IMR-90 (cell line): ENCODE measurements around the gene HOXB1. TPM values are rescaled to one million over a fixed set of nuclear protein-coding genes. Genes with fewer than 3 reads are reported as not detected.

Source experiments
- ATAC-seq: fragments of 200-7000 bp; cut with Tn5 transposase; 2 replicates; pipeline ENCODE4 v1.9.1; 2020; ENCODE audit warnings: low read depth, mild to moderate bottlenecking, moderate library complexity
- BruUV-seq: library from RNA; stranded (reverse); fragments of 400-500 nt; replicated peaks from 2 replicates; lab custom pipeline; 2021; lab: Mats Ljungman, UMichigan
- CTCF ChIA-PET: fragments of 300-600 bp; formaldehyde crosslinking; extraction: SDS; loops from one replicate; lab custom pipeline; 2021; ENCODE audit warnings: antibody characterized with exemption; lab: Yijun Ruan, JAX
- POLR2A ChIA-PET: fragments of 300-600 bp; sonication (Branson Sonifier 250); formaldehyde crosslinking; loops from one replicate; lab custom pipeline; 2022; ENCODE audit warnings: antibody characterized with exemption; ENCODE audit not compliant: unreplicated experiment; lab: Charles Lee
- DNase-seq: peaks from one replicate; pipeline ENCODE4 v3.0.0; 2013
- H2AFZ ChIP-seq: replicated peaks from 2 replicates; pipeline ENCODE3; 2013; ENCODE audit warnings: low read length, mild to moderate bottlenecking; ENCODE audit not compliant: poor library complexity
- H2AK5ac ChIP-seq: 2 replicates; pipeline ENCODE4 v1.6.1; 2013; ENCODE audit warnings: low read depth, low read length, inconsistent platforms
- H2AK9ac ChIP-seq: replicated peaks from 2 replicates; pipeline ENCODE3; 2013; ENCODE audit warnings: mild to moderate bottlenecking, low read depth, low read length, moderate library complexity; ENCODE audit not compliant: poor library complexity
- H2BK120ac ChIP-seq: 2 replicates; pipeline ENCODE4 v1.6.1; 2013; ENCODE audit warnings: low read depth, low read length, inconsistent platforms
- H2BK15ac ChIP-seq: 3 replicates; pipeline ENCODE4 v1.6.1; 2013; ENCODE audit warnings: low read depth, low read length, inconsistent platforms
- H2BK20ac ChIP-seq: 2 replicates; pipeline ENCODE4 v1.6.1; 2013; ENCODE audit warnings: low read depth, mild to moderate bottlenecking, inconsistent platforms, low read length, moderate library complexity
- H2BK5ac ChIP-seq: 2 replicates; pipeline ENCODE4 v1.6.1; 2013; ENCODE audit warnings: mild to moderate bottlenecking, low read depth, low read length, inconsistent platforms; ENCODE audit not compliant: poor library complexity, severe bottlenecking
- H3K14ac ChIP-seq: replicated peaks from 2 replicates; pipeline ENCODE4 v1.6.1; 2013; ENCODE audit warnings: low read depth, low read length, inconsistent platforms
- H3K18ac ChIP-seq: 2 replicates; pipeline ENCODE4 v1.6.1; 2013; ENCODE audit warnings: low read depth, low read length, control low read depth
- H3K23ac ChIP-seq: 2 replicates; pipeline ENCODE4 v1.6.1; 2013; ENCODE audit warnings: low read depth, low read length, inconsistent platforms
- H3K27ac ChIP-seq: 2 replicates; pipeline ENCODE4 v1.5.1; 2013; ENCODE audit warnings: mild to moderate bottlenecking, control low read depth, low read length; ENCODE audit not compliant: insufficient read depth
- H3K27me3 ChIP-seq: 2 replicates; pipeline ENCODE4 v1.6.1; 2013; ENCODE audit warnings: low read length; ENCODE audit not compliant: control insufficient read depth, insufficient read depth
- H3K36me3 ChIP-seq: 2 replicates; pipeline ENCODE4 v1.6.1; 2013; ENCODE audit warnings: low read length, mixed read lengths; ENCODE audit not compliant: control insufficient read depth, insufficient read depth
- H3K4ac ChIP-seq: 2 replicates; pipeline ENCODE4 v1.6.1; 2013; ENCODE audit warnings: low read depth, low read length, inconsistent platforms
- H3K4me1 ChIP-seq: 2 replicates; pipeline ENCODE4 v1.6.1; 2013; ENCODE audit warnings: low read length, mixed read lengths; ENCODE audit not compliant: control insufficient read depth, insufficient read depth
- H3K4me2 ChIP-seq: 2 replicates; pipeline ENCODE4 v1.6.1; 2013; ENCODE audit warnings: low read depth, mild to moderate bottlenecking, control low read depth, low read length, moderate library complexity
- H3K4me3 ChIP-seq: 2 replicates; pipeline ENCODE4 v1.5.1; 2013; ENCODE audit warnings: low read depth, mild to moderate bottlenecking, control low read depth, low read length, moderate library complexity; ENCODE audit not compliant: insufficient read depth
- H3K56ac ChIP-seq: 2 replicates; pipeline ENCODE4 v1.6.1; 2013; ENCODE audit warnings: low read length, inconsistent platforms; ENCODE audit not compliant: insufficient read depth; ENCODE audit errors: extremely low read depth
- H3K79me1 ChIP-seq, 2 experiments: 2 replicates each; pipeline ENCODE4 v1.6.1; 2013; ENCODE audit warnings: low read length in 2 of 2, inconsistent platforms in 1 of 2, low read depth in 1 of 2
- H3K9ac ChIP-seq: 2 replicates; pipeline ENCODE4 v1.6.1; 2013; ENCODE audit warnings: low read depth, low read length, control low read depth
- H3K9me1 ChIP-seq: 2 replicates; pipeline ENCODE4 v1.6.1; 2013; ENCODE audit warnings: low read length, inconsistent platforms; ENCODE audit not compliant: insufficient read depth
- H3K9me3 ChIP-seq: 2 replicates; pipeline ENCODE4 v1.6.1; 2013; ENCODE audit warnings: low read length; ENCODE audit not compliant: control insufficient read depth, insufficient read depth
- H4K20me1 ChIP-seq: 2 replicates; pipeline ENCODE4 v1.6.1; 2013; ENCODE audit warnings: low read length, inconsistent platforms; ENCODE audit not compliant: insufficient read depth
- H4K5ac ChIP-seq: 2 replicates; pipeline ENCODE4 v1.6.1; 2013; ENCODE audit warnings: mild to moderate bottlenecking, low read depth, low read length, control low read depth
- H4K8ac ChIP-seq, 2 experiments: 2 replicates each; pipeline ENCODE4 v1.6.1; 2013; ENCODE audit warnings: low read depth in 2 of 2, low read length in 2 of 2, control low read depth in 1 of 2, inconsistent platforms in 1 of 2
- H4K91ac ChIP-seq: 2 replicates; pipeline ENCODE4 v1.6.1; 2013; ENCODE audit warnings: low read depth, low read length, inconsistent platforms; ENCODE audit not compliant: insufficient read depth
- BHLHE40 ChIP-seq: fragments of 150-350 bp; IDR thresholded peaks from 2 replicates; pipeline ENCODE4 v1.6.1; 2016; ENCODE audit warnings: mild to moderate bottlenecking, low read depth, low read length
- CEBPB ChIP-seq: IDR thresholded peaks from 2 replicates; pipeline ENCODE4 v1.6.1; 2012; ENCODE audit warnings: low read depth, low read length, improper control_type of control experiment
- FOS ChIP-seq: fragments of 150-350 bp; IDR thresholded peaks from 2 replicates; pipeline ENCODE4 v1.6.1; 2016; ENCODE audit warnings: low read depth, low read length
- MAFK ChIP-seq: IDR thresholded peaks from 2 replicates; pipeline ENCODE4 v1.6.1; 2012; ENCODE audit warnings: low read depth, low read length, improper control_type of control experiment
- MAZ ChIP-seq: IDR thresholded peaks from 2 replicates; pipeline ENCODE4 v1.6.1; 2012; ENCODE audit warnings: low read depth, mild to moderate bottlenecking, low read length, improper control_type of control experiment, moderate library complexity, borderline replicate concordance
- NFE2L2 ChIP-seq: fragments of 150-350 bp; IDR thresholded peaks from 2 replicates; pipeline ENCODE4 v1.6.1; 2016; ENCODE audit warnings: low read depth, mild to moderate bottlenecking, low read length
- POLR2A ChIP-seq: IDR thresholded peaks from 2 replicates; pipeline ENCODE4 v1.6.1; 2012; ENCODE audit warnings: mild to moderate bottlenecking, low read depth, low read length
- RCOR1 ChIP-seq: IDR thresholded peaks from 2 replicates; pipeline ENCODE4 v1.6.1; 2012; ENCODE audit warnings: mild to moderate bottlenecking, low read length, improper control_type of control experiment; ENCODE audit not compliant: insufficient replicate concordance
- RFX5 ChIP-seq: IDR thresholded peaks from 2 replicates; pipeline ENCODE4 v1.8.0; 2012; ENCODE audit warnings: low read depth, mild to moderate bottlenecking, low read length, moderate library complexity
- SMC3 ChIP-seq: fragments of 150-350 bp; IDR thresholded peaks from 2 replicates; pipeline ENCODE4 v1.6.1; 2016; ENCODE audit warnings: low read depth, mild to moderate bottlenecking, antibody characterized with exemption, low read length, moderate library complexity
- WGBS, 2 experiments: methylation state at CpG; one replicate each; pipeline versions ENCODE4 v1.1.5 to v1.1.7; 2013; ENCODE audit warnings: missing lambda C conversion rate in 2 of 2; ENCODE audit not compliant: insufficient read length in 1 of 2; ENCODE audit errors: extremely low coverage in 2 of 2; 5-methylcytosine and 5-hydroxymethylcytosine counted together
- dilution Hi-C: fragments of 300-500 bp; cut with HindIII; formaldehyde crosslinking; loops from one replicate; pipeline ENCODE4 v1.14.3; 2018; ENCODE audit warnings: low sequenced_read_pairs; ENCODE audit not compliant: unreplicated experiment
- in situ Hi-C: fragments of 300-500 bp; cut with MboI; formaldehyde crosslinking; loops from 3 replicates; pipeline ENCODE4 v1.14.3; 2019; ENCODE audit warnings: low sequenced_read_pairs, inconsistent platforms, mixed read lengths
- intact Hi-C: fragments of 100-400 bp; cut with micrococcal nuclease; formaldehyde crosslinking; loops from 2 replicates; pipeline ENCODE4 v1.10.0; 2022
- polyA plus RNA-seq, 3 experiments: library from polyadenylated mRNA; depleted of rRNA; stranded (reverse); fragments of >200 nt; gene quantifications; 2 replicates each; pipeline ENCODE4 v1.2.3, GENCODE V29; 2012; ENCODE audit warnings: low replicate concordance in 1 of 3
- total RNA-seq: library from RNA; depleted of rRNA; stranded (reverse); fragments of >200 nt; gene quantifications from 2 replicates; pipeline ENCODE4 v1.2.3, GENCODE V29; 2012
- TF ChIP-seq, protein P1 (sequence below): fragments of 150-350 bp; IDR thresholded peaks from 2 replicates; pipeline ENCODE4 v1.6.1; 2017; ENCODE audit warnings: mild to moderate bottlenecking, antibody characterized with exemption, low read length, low read depth
- TF ChIP-seq, protein P2 (sequence below): fragments of 150-350 bp; IDR thresholded peaks from 2 replicates; pipeline ENCODE4 v1.6.1; 2016; ENCODE audit warnings: low read depth, mild to moderate bottlenecking, low read length, moderate library complexity, borderline replicate concordance
- TF ChIP-seq, protein P3 (sequence below): conservative IDR thresholded peaks from 2 replicates; pipeline ENCODE4 v1.5.1; 2012; ENCODE audit warnings: mild to moderate bottlenecking, low read depth, low read length, improper control_type of control experiment

Gene HOXB1
- total and polyA plus RNA-seq, 2 of the 4 experiments (the other 2 are of a cell fraction), result not detected

DNA sequence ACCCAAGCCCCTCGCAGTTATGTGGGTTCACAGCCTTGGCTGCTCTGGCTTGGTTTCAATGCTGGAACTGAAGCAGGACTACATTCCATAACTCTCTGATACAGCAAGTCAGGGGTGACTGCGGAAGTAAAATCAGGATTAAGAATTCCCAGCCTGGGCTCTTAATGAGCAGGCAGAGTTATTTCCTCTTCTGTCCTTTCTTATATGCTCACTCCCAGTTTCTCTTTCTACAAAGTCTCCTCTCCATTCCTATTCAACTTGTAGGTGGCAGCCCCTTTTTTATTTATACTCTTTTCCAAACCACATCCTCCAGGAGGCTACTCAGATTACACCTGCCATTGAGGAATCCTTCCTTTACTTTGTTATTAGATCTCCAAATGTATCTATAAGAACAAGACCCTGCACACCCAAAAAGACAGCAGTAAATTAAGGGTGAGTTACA lies 40.3 kb downstream of the HOXB1 start:
- Histone ChIP-seq H3K9me1 (peaks cover 23% of the 10 kb centered on the region), H3K9ac (no peak overlapping the region), H3K4me3 (no peak overlapping the region), H4K91ac (no peak overlapping the region), H3K79me1 (peaks cover 6 to 42% of the 10 kb centered on the region in 2 experiments; a peak in 3 of 4 replicates), H4K8ac (peak overlapping the region in 1 of 2 experiments; percentile 71; a peak in 1 of 4 replicates), H3K27ac (no peak overlapping the region), H3K4me1 (peaks cover 24% of the 10 kb centered on the region), H3K4ac (peak overlapping the region; percentile 86), H2BK15ac (peak overlapping the region; percentile 64; the same call in 1 of the 3 replicates), H3K56ac (no peak overlapping the region), H2BK5ac (no peak overlapping the region), H3K36me3 (no peaks in the 10 kb centered on the region), H3K4me2 (peak overlapping the region; percentile 11; the same call in 1 of the 2 replicates), H2AK9ac (peak overlapping the region; percentile 69), H3K18ac (peak overlapping the region; percentile 69), H3K14ac (peak overlapping the region; percentile 54), H2AK5ac (peak overlapping the region; percentile 43; the same call in 1 of the 2 replicates), H4K20me1 (no peaks in the 10 kb centered on the region; the same call in 1 of the 2 replicates), H3K23ac (peak overlapping the region; percentile 48; the same call in 1 of the 2 replicates), H2BK120ac (peak overlapping the region; percentile 69), H3K9me3 (no peaks in the 10 kb centered on the region), H3K27me3 (no peaks in the 10 kb centered on the region), H2AFZ (peak overlapping the region; percentile 79), H4K5ac (peak overlapping the region; percentile 49), H2BK20ac (peak overlapping the region; percentile 64; the same call in 1 of the 2 replicates)
- dilution Hi-C loops, result no loop called here
- in situ Hi-C loops, result loop anchor here (5.0 kb wide), 1 partner anchor 47 kb away; no protein-coding TSS in a partner anchor
- CTCF ChIA-PET, result no interaction called here
- no TSS peak for BruUV-seq
- ATAC-seq (no peak), DNase-seq (no peak)
- POLR2A ChIA-PET, result no interaction called here
- whole genome bisulfite sequencing, 2 experiments, result 40% methylated on average over 1 of the region's 2 CpGs; no CpG with 5 or more reads in 1 of the 2 experiments
- TF ChIP-seq, protein P1, sequence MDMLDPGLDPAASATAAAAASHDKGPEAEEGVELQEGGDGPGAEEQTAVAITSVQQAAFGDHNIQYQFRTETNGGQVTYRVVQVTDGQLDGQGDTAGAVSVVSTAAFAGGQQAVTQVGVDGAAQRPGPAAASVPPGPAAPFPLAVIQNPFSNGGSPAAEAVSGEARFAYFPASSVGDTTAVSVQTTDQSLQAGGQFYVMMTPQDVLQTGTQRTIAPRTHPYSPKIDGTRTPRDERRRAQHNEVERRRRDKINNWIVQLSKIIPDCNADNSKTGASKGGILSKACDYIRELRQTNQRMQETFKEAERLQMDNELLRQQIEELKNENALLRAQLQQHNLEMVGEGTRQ, result no peak
- TF ChIP-seq CEBPB, result no peak
- TF ChIP-seq SMC3, result no peak
- no peak for TF ChIP-seq FOS
- TF ChIP-seq MAFK, result no peak
- no peak for TF ChIP-seq BHLHE40
- TF ChIP-seq, protein P2, sequence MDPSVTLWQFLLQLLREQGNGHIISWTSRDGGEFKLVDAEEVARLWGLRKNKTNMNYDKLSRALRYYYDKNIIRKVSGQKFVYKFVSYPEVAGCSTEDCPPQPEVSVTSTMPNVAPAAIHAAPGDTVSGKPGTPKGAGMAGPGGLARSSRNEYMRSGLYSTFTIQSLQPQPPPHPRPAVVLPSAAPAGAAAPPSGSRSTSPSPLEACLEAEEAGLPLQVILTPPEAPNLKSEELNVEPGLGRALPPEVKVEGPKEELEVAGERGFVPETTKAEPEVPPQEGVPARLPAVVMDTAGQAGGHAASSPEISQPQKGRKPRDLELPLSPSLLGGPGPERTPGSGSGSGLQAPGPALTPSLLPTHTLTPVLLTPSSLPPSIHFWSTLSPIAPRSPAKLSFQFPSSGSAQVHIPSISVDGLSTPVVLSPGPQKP, result no peak
- TF ChIP-seq NFE2L2, result no peak
- TF ChIP-seq MAZ, result no peak
- no peak for TF ChIP-seq RCOR1
- no peak for TF ChIP-seq RFX5
- TF ChIP-seq POLR2A, result no peak
- TF ChIP-seq, protein P3, sequence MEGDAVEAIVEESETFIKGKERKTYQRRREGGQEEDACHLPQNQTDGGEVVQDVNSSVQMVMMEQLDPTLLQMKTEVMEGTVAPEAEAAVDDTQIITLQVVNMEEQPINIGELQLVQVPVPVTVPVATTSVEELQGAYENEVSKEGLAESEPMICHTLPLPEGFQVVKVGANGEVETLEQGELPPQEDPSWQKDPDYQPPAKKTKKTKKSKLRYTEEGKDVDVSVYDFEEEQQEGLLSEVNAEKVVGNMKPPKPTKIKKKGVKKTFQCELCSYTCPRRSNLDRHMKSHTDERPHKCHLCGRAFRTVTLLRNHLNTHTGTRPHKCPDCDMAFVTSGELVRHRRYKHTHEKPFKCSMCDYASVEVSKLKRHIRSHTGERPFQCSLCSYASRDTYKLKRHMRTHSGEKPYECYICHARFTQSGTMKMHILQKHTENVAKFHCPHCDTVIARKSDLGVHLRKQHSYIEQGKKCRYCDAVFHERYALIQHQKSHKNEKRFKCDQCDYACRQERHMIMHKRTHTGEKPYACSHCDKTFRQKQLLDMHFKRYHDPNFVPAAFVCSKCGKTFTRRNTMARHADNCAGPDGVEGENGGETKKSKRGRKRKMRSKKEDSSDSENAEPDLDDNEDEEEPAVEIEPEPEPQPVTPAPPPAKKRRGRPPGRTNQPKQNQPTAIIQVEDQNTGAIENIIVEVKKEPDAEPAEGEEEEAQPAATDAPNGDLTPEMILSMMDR, result no peak
- intact Hi-C loops, result loop anchor here (5.0 kb wide), 1 partner anchor 443 kb away; the partner anchor contains the start of gene NFE2L1
